Natural killer cell (primary cell): Measurements from ENCODE around the gene SLC30A2. TPM values are rescaled to one million over a fixed set of nuclear protein-coding genes. Genes with fewer than 3 reads are reported as not detected.

ENCODE experiments used
- ATAC-seq, 3 donors: fragments of 150-1000 bp in 2 of 3; fragments of 200-7000 bp in 1 of 3; cut with Tn5 transposase; 1 replicate in 1 of 3; 2 replicates in 2 of 3; pipeline ENCODE4 v1.10.0; 2021; ENCODE audit warnings: mild to moderate bottlenecking in 2 of 3, moderate library complexity in 2 of 3
- DNase-seq, 2 donors: peaks; one replicate each; pipeline versions ENCODE4 v3.0.0 to v3.0.0-alpha.2; 2013 to 2021; ENCODE audit warnings: mixed read lengths in 1 of 2
- H3K27ac ChIP-seq: one replicate; pipeline ENCODE4 v1.5.1; 2013; ENCODE audit warnings: mild to moderate bottlenecking, low read length
- H3K27me3 ChIP-seq: one replicate; pipeline ENCODE4 v1.6.1; 2013; ENCODE audit warnings: low read length; ENCODE audit not compliant: control insufficient read depth, insufficient read depth
- H3K36me3 ChIP-seq: one replicate; pipeline ENCODE4 v1.6.1; 2013; ENCODE audit warnings: low read length; ENCODE audit not compliant: control insufficient read depth, insufficient read depth
- H3K4me1 ChIP-seq: one replicate; pipeline ENCODE4 v1.6.1; 2013; ENCODE audit warnings: low read length; ENCODE audit not compliant: control insufficient read depth, insufficient read depth
- H3K4me3 ChIP-seq: one replicate; pipeline ENCODE4 v1.5.1; 2013; ENCODE audit warnings: low read length
- H3K9me3 ChIP-seq: one replicate; pipeline ENCODE4 v1.6.1; 2013; ENCODE audit warnings: low read length; ENCODE audit not compliant: control insufficient read depth, insufficient read depth
- H3K27ac Mint-ChIP-seq, 2 donors: one replicate each; pipeline ENCODE4 v1.8.0; 2022; ENCODE audit warnings: mild to moderate bottlenecking in 2 of 2, mixed read lengths in 2 of 2, moderate library complexity in 1 of 2
- H3K27me3 Mint-ChIP-seq, 2 donors: one replicate each; pipeline ENCODE4 v1.8.0; 2022; ENCODE audit warnings: low read depth in 2 of 2, mixed read lengths in 2 of 2
- H3K36me3 Mint-ChIP-seq: one replicate; pipeline ENCODE4 v1.8.0; 2022; ENCODE audit warnings: mixed read lengths
- H3K4me1 Mint-ChIP-seq, 2 donors: one replicate each; pipeline ENCODE4 v1.8.0; 2022; ENCODE audit warnings: mixed read lengths in 2 of 2
- H3K4me3 Mint-ChIP-seq: one replicate; pipeline ENCODE4 v1.8.0; 2022; ENCODE audit warnings: mild to moderate bottlenecking, moderate library complexity, mixed read lengths
- H3K9me3 Mint-ChIP-seq, 2 donors: one replicate each; pipeline ENCODE4 v1.8.0; 2022; ENCODE audit warnings: mixed read lengths in 2 of 2
- CTCF ChIP-seq: fragments of 200-600 bp; IDR thresholded peaks from one replicate; pipeline ENCODE4 v1.8.0; 2022; ENCODE audit warnings: antibody characterized with exemption
- WGBS: methylation state at CpG from one replicate; pipeline ENCODE4 v1.1.7; 2013; ENCODE audit warnings: missing lambda C conversion rate; ENCODE audit not compliant: insufficient coverage; 5-methylcytosine and 5-hydroxymethylcytosine counted together
- intact Hi-C: fragments of 100-400 bp; cut with micrococcal nuclease; formaldehyde crosslinking; loops from one replicate; pipeline ENCODE4 v1.14.2; 2022
- total RNA-seq, 4 donors: library from RNA; stranded (reverse); fragments of 120-200 nt in 1 of 4; gene quantifications; one replicate each; pipeline versions ENCODE4 v1.2.3 to v1.2.4, GENCODE V29; 2013 to 2022

The SLC30A2 gene
- total RNA-seq, 3 donors from 2014 or later (not counting 1 experiment from before 2014, with no cell fraction given), result not detected

DNA sequence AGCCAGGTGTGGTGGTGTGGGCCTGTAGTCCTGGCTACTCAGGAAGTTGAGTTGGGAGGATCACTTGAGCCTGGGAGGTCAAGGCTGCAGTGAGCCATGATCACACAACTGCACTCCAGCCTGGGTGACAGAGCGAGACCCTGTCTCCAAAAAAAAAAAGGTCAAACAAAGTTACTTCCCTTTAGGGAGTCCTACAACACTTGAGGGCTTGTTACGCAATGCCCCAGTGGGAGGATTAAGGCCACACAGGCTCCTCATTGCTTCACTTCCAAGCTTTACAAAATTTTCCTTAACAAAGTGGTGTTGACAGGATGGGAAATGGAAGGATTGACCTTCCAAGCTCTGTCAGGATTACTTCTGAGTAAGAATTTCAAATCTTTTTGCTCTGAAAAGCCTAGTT is 30.6 kb downstream of the SLC30A2 start:
- H3K9me3 ChIP-seq, result no peaks in the 10 kb centered on the region
- no peak overlapping the region for H3K4me3 ChIP-seq
- ATAC-seq, result no peak
- H3K36me3 Mint-ChIP-seq, result no peaks in the 10 kb centered on the region
- no peak overlapping the region for H3K27ac Mint-ChIP-seq
- TF ChIP-seq CTCF, result no peak
- no peak overlapping the region for H3K27ac ChIP-seq
- no peaks in the 10 kb centered on the region for H3K9me3 Mint-ChIP-seq
- intact Hi-C loops, result no loop called here
- H3K4me1 ChIP-seq, result peaks cover 6% of the 10 kb centered on the region
- H3K4me1 Mint-ChIP-seq, result peaks cover 5 to 8% of the 10 kb centered on the region in 2 donors
- H3K27me3 ChIP-seq, result no peaks in the 10 kb centered on the region
- peaks cover 0 to 9% of the 10 kb centered on the region in 2 donors for H3K27me3 Mint-ChIP-seq
- 91% methylated on average over 1 of the region's 2 CpGs for WGBS
- no peak for DNase-seq
- H3K36me3 ChIP-seq, result no peaks in the 10 kb centered on the region
- H3K4me3 Mint-ChIP-seq, result no peak overlapping the region

DNA sequence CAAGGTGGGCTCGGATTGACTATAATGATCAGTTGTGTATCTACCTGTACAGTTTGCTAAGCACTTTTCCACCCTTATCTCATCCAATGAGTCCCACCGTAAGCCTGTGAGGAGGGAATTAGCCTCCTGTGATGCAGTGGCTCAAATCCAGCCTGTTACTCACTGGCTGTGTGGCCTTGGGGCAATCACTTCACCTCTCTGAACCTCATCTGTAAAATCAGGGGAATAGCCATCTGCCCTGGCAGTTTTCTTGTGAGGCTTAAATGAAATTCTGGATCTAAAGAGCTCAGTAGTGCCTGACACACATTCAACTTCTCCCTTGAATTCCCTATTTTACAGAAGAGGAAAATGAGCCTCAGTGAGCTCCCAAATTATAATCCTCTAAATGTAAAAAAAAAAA is 31.7 kb downstream of the SLC30A2 start:
- Histone ChIP-seq H3K4me1 (no peaks in the 10 kb centered on the region), H3K27ac (no peak overlapping the region), H3K9me3 (no peaks in the 10 kb centered on the region), H3K4me3 (no peak overlapping the region), H3K27me3 (no peaks in the 10 kb centered on the region), H3K36me3 (no peaks in the 10 kb centered on the region)
- DNase-seq (no peak), ATAC-seq (no peak)
- Mint-ChIP-seq H3K9me3 (no peaks in the 10 kb centered on the region), H3K36me3 (no peaks in the 10 kb centered on the region), H3K27ac (no peak overlapping the region), H3K4me3 (no peak overlapping the region), H3K27me3 (peaks cover 0 to 5% of the 10 kb centered on the region in 2 donors), H3K4me1 (peaks cover 0 to 4% of the 10 kb centered on the region in 2 donors)
- intact Hi-C loops, result no loop called here
- TF ChIP-seq CTCF, result no peak
- WGBS, result 100% methylated on average over 1 of the region's 2 CpGs

DNA sequence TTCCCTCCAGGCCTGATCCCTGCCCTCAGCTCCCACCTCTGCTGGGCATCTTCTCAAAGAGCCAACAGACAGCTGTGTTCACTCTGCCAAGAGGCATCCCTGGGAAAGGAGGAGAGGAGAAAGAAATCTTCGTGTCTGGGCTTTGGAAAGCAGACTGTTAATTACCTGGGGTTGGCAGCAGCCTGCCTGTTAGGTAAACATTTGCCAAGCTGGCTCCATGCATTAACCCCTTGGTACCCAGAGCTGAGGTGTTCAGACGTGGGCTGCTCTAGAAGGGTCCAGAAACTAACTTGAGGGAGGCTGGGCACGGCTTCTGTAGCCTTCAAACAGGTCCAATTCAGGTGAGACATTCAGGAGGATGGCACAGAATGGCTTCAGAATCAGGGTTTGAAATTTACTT is 33.1 kb downstream of the SLC30A2 start:
- no peak for TF ChIP-seq CTCF
- Mint-ChIP-seq H3K36me3 (no peaks in the 10 kb centered on the region), H3K4me3 (no peak overlapping the region), H3K4me1 (peaks cover 0 to 4% of the 10 kb centered on the region in 2 donors), H3K27me3 (peaks cover 0 to 5% of the 10 kb centered on the region in 2 donors), H3K27ac (no peak overlapping the region), H3K9me3 (no peaks in the 10 kb centered on the region)
- 88% methylated on average over 3 of the region's 3 CpGs for WGBS
- H3K27ac ChIP-seq, result no peak overlapping the region
- no peaks in the 10 kb centered on the region for H3K36me3 ChIP-seq
- intact Hi-C loops, result no loop called here
- H3K27me3 ChIP-seq, result no peaks in the 10 kb centered on the region
- no peaks in the 10 kb centered on the region for H3K4me1 ChIP-seq
- H3K9me3 ChIP-seq, result no peaks in the 10 kb centered on the region
- H3K4me3 ChIP-seq, result no peak overlapping the region
- DNase-seq (no peak), ATAC-seq (no peak)

DNA sequence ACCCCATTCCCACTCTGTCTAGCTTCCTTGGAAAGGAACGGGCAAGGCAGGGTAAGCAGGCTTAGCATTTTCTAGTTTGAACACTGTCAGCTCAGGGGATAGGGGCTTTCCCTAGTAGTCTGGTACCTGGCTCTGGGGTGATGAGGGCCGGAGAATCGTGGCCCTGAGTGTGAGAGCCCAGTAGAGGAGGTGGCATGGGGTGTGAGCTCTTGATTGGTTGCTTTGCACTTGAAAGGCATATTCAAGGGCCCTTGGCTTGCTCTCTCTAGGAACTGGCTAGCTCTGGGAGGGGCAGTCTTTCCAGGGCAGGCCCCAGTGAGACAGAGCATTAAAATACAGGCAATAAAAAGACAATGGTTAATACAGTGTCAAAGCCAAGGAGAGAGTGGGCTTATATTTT is 35.1 kb downstream of the SLC30A2 start:
- 80% methylated on average over 3 of the region's 3 CpGs for WGBS
- H3K4me3 Mint-ChIP-seq, result no peak overlapping the region
- H3K9me3 Mint-ChIP-seq, result no peaks in the 10 kb centered on the region
- peaks cover 0 to 10% of the 10 kb centered on the region in 2 donors for H3K27me3 Mint-ChIP-seq
- Histone ChIP-seq H3K9me3 (no peaks in the 10 kb centered on the region), H3K4me1 (no peaks in the 10 kb centered on the region), H3K27ac (no peak overlapping the region), H3K36me3 (no peaks in the 10 kb centered on the region), H3K27me3 (no peaks in the 10 kb centered on the region), H3K4me3 (no peak overlapping the region)
- H3K4me1 Mint-ChIP-seq, result peaks cover 0 to 4% of the 10 kb centered on the region in 2 donors
- intact Hi-C loops, result no loop called here
- ATAC-seq (no peak), DNase-seq (no peak)
- TF ChIP-seq CTCF, result no peak
- no peaks in the 10 kb centered on the region for H3K36me3 Mint-ChIP-seq
- no peak overlapping the region for H3K27ac Mint-ChIP-seq
